Nephron progenitor cell (in vitro differentiated cells): Measurements from ENCODE around the gene UBE2E1.

ENCODE experiments used
- DNase-seq: peaks from one replicate; pipeline ENCODE4 v3.0.0; 2021
- H3K27ac Mint-ChIP-seq: 2 replicates; pipeline ENCODE4 v1.8.0; 2021; ENCODE audit warnings: mild to moderate bottlenecking, moderate library complexity, mixed read lengths
- H3K27me3 Mint-ChIP-seq: 2 replicates; pipeline ENCODE4 v1.8.0; 2021; ENCODE audit warnings: mild to moderate bottlenecking, low read depth, mixed read lengths; ENCODE audit not compliant: poor library complexity
- H3K36me3 Mint-ChIP-seq: 2 replicates; pipeline ENCODE4 v1.8.0; 2021; ENCODE audit warnings: low read depth, mixed read lengths
- H3K4me1 Mint-ChIP-seq: 2 replicates; pipeline ENCODE4 v1.8.0; 2021; ENCODE audit warnings: mixed read lengths
- H3K4me3 Mint-ChIP-seq: 2 replicates; pipeline ENCODE4 v1.8.0; 2021; ENCODE audit warnings: mild to moderate bottlenecking, moderate library complexity, mixed read lengths
- H3K9me3 Mint-ChIP-seq: 2 replicates; pipeline ENCODE4 v1.8.0; 2021; ENCODE audit warnings: mild to moderate bottlenecking, moderate library complexity, mixed read lengths
- CTCF ChIP-seq: fragments of 200-600 bp; sonication (generic); IDR thresholded peaks from 2 replicates; pipeline ENCODE4 v1.5.0; 2021; ENCODE audit warnings: antibody characterized with exemption

Gene UBE2E1

GRCh38 chr3:23806534-23807423 is 1.0 kb downstream of the UBE2E1 start:
- DNase-seq = peak; percentile 60
- Mint-ChIP-seq H3K27me3 (peaks cover 7% of the 10 kb centered on the region), H3K4me1 (peaks cover 71% of the 10 kb centered on the region), H3K36me3 (peaks cover 19% of the 10 kb centered on the region), H3K27ac (peak overlapping the region; percentile 96), H3K9me3 (no peaks in the 10 kb centered on the region), H3K4me3 (peak overlapping the region; percentile 95)
- no peak for TF ChIP-seq CTCF

GRCh38 chr3:23807424-23808015 is 1.8 kb downstream of the UBE2E1 start:
- DNase-seq = no peak
- Mint-ChIP-seq H3K27me3 (peaks cover 7% of the 10 kb centered on the region), H3K27ac (peak overlapping the region; percentile 96), H3K4me3 (peak overlapping the region; percentile 95), H3K4me1 (peaks cover 78% of the 10 kb centered on the region), H3K36me3 (peaks cover 26% of the 10 kb centered on the region), H3K9me3 (no peaks in the 10 kb centered on the region)
- TF ChIP-seq CTCF = no peak

GRCh38 chr3:23808525-23808924 is 2.8 kb downstream of the UBE2E1 start:
- peak overlapping the region; percentile 61 for H3K27ac Mint-ChIP-seq
- DNase-seq = no peak

GRCh38 chr3:23809294-23809693 is 3.5 kb downstream of the UBE2E1 start:
- Mint-ChIP-seq H3K27ac (peak overlapping the region; percentile 17), H3K4me1 (peaks cover 76% of the 10 kb centered on the region), H3K4me3 (peak overlapping the region; percentile 95), H3K9me3 (no peaks in the 10 kb centered on the region), H3K36me3 (peaks cover 42% of the 10 kb centered on the region), H3K27me3 (peaks cover 3% of the 10 kb centered on the region)
- no peak for TF ChIP-seq CTCF
- DNase-seq = no peak

More at GRCh38 chr3:23808525-23808924, 2.8 kb downstream of the UBE2E1 start:
- Mint-ChIP-seq H3K4me3 (peak overlapping the region; percentile 95), H3K9me3 (no peaks in the 10 kb centered on the region), H3K36me3 (peaks cover 34% of the 10 kb centered on the region), H3K27me3 (peaks cover 3% of the 10 kb centered on the region), H3K4me1 (peaks cover 79% of the 10 kb centered on the region)
- TF ChIP-seq CTCF = no peak

- Mint-ChIP-seq H3K27me3 (peaks cover 3% of the 10 kb centered on the region), H3K4me3 (peak overlapping the region; percentile 95), H3K36me3 (peaks cover 48% of the 10 kb centered on the region), H3K27ac (peak overlapping the region; percentile 84), H3K9me3 (no peaks in the 10 kb centered on the region), H3K4me1 (peaks cover 73% of the 10 kb centered on the region)
- no peak for TF ChIP-seq CTCF
- no peak for DNase-seq
Observed at GRCh38 chr3:23809840-23810342, 4.1 kb downstream of the UBE2E1 start.
